ENCODE measurements around the gene PFKFB1. TPM values are rescaled to one million over a fixed set of nuclear protein-coding genes. Genes with fewer than 3 reads are reported as not detected.

Gene PFKFB1
- total RNA-seq, 1 experiment from 2014 or later = 0.55 TPM

GRCh38 chrX:55028040-55028439, 34.1 kb upstream of the PFKFB1 start:
- no peaks in the 10 kb centered on the region; the same call in 1 of the 2 replicates for H3K27me3 Mint-ChIP-seq (ENCODE audit: low read depth)
- Histone ChIP-seq H3K4me2 (ENCODE audit: insufficient read depth, insufficient read length, low read length) (no peak overlapping the region), H3K79me1 (ENCODE audit: insufficient read depth, low read depth, low read length, poor library complexity, severe bottlenecking) (no peaks in the 10 kb centered on the region), H3K18ac (ENCODE audit: insufficient read length, low read depth, low read length) (no peak overlapping the region), H3K27ac (ENCODE audit: insufficient read length, low read depth, low read length) (no peak overlapping the region), H2AK5ac (ENCODE audit: insufficient read length, low read length) (no peak overlapping the region), H2BK5ac (ENCODE audit: insufficient read length, low read length) (no peak overlapping the region), H3K14ac (ENCODE audit: insufficient read depth, low read length) (no peak overlapping the region), H2BK12ac (ENCODE audit: insufficient read length, low read depth, low read length) (no peak overlapping the region), H3T11ph (ENCODE audit: low read length) (no peak overlapping the region), H3K4ac (ENCODE audit: low read depth, low read length) (no peak overlapping the region), H3K27me3 (ENCODE audit: insufficient read depth, low read length) (no peaks in the 10 kb centered on the region), H2BK15ac (ENCODE audit: low read depth, low read length) (no peak overlapping the region), H3K79me2 (ENCODE audit: insufficient read depth, low read length) (no peaks in the 10 kb centered on the region), H3K56ac (ENCODE audit: insufficient read length, low read depth, low read length) (no peak overlapping the region), H3K23me2 (ENCODE audit: insufficient read length, low read depth, low read length, poor library complexity, severe bottlenecking) (no peaks in the 10 kb centered on the region), H4K8ac (replicated peaks; ENCODE audit: insufficient read length, low read depth, low read length) (no peak overlapping the region), H4K20me1 (ENCODE audit: control insufficient read depth, insufficient read depth, insufficient read length) (no peaks in the 10 kb centered on the region), H3K23ac (ENCODE audit: insufficient read length, low read depth, low read length) (no peak overlapping the region), H2BK120ac (ENCODE audit: low read depth, low read length, poor library complexity, severe bottlenecking) (no peak overlapping the region), H3K9ac (ENCODE audit: extremely low read depth, insufficient read length, low read length) (no peak overlapping the region), H2AFZ (ENCODE audit: low read length) (no peak overlapping the region), H4K5ac (ENCODE audit: insufficient read length, low read depth, low read length) (no peak overlapping the region), H3K4me1 (ENCODE audit: insufficient read depth, low read length) (no peaks in the 10 kb centered on the region), H3K9me3 (ENCODE audit: control insufficient read depth, low read depth, low read length) (peaks cover 31% of the 10 kb centered on the region), H4K91ac (ENCODE audit: insufficient read length, low read depth, low read length) (no peak overlapping the region), H2BK20ac (ENCODE audit: low read depth, low read length, poor library complexity, severe bottlenecking) (no peak overlapping the region)
- H3K4me1 Mint-ChIP-seq = peaks cover 11% of the 10 kb centered on the region in 2 experiments; a peak in 3 of 4 replicates
- H3K27ac Mint-ChIP-seq = no peak overlapping the region
- no CpG with 5 or more reads among the region's 4 CpGs for WGBS (ENCODE audit: extremely low coverage, insufficient read length, low lambda C conversion rate)
- H3K36me3 Mint-ChIP-seq (ENCODE audit: insufficient read depth in 1 of 3, low read depth in 3 of 3) = no peaks in the 10 kb centered on the region; a peak in 2 of 7 replicates
- TF ChIP-seq CTCF (conservative IDR thresholded peaks at IDR 0.05) = no peak
- no peak overlapping the region for H3K4me3 Mint-ChIP-seq
- DNase-seq = no peak
- peaks cover 57 to 70% of the 10 kb centered on the region in 2 experiments for H3K9me3 Mint-ChIP-seq

Data from H9 (cell line).